Measurements from ENCODE around the gene GPSM1. TPM values are rescaled to one million over a fixed set of nuclear protein-coding genes. Genes with fewer than 3 reads are reported as not detected.

The GPSM1 gene
- total and polyA plus RNA-seq, 11 donors: 24.1 to 80.2 (median 31.7) TPM

DNA sequence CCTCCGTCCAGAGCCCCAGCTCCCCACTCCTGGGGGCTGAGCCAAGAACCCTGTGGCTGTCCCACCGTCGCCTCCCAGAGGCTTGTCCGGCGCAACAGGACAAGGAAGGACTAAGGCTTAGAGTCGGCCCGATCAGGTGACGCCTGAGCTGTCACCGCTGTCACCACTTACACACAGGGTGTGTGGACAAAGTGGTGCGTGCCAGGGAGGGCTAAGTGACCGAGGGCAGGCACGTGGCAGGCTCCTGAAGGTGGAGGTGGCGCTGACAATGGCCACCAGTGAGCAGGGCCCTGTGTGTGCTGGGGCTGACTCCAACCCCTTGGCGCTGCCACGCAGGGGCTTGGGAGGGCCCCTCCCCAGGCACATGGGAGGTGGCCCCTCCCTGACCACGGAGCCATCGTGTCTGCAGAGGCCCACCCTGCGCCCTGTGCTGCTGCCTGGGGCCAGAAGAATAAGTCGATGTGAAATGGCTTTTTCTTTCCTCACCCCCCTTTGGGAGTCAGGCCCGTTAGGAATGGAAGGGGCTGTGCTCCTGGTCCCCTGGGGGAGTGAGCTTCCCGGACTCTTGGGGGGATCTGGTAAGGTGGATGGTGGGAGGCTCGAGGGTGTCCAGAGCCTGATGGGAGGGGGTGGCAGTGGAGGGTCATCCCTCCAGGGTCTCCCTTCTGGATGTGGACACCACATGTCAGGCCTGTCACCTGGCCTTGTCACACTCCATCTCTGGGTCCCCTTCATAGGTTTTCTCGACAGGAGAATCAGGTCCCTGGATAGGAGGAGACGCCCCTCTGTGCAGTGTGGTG is 2.6 kb upstream of the GPSM1 start:
- H3K4me1 ChIP-seq: peaks cover 5 to 51% (median 28%) of the 10 kb centered on the region in 12 donors

DNA sequence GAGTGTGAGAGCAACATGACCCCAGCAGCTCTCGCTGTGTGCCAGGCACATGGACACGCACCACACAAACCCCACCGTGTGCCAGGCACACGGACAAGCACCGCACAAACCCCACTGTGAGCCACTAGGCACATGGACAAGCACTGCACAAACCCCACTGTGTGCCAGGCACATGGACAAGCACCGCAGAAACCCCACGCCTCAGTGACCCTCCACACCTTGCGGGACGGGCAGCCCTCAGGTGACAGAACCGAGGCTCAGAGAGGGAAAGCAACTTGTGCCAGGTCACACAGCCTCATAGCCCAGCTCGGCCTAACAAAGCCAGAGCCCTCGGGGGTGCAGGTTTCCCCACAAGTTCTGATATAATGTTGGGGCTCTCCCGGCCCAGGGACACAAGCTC is 2.0 kb upstream of the GPSM1 start:
- peaks cover 0 to 8% (median 0%) of the 10 kb centered on the region in 12 donors for H3K9me3 ChIP-seq
- ATAC-seq (no peak), DNase-seq (peak in 1 of 5 donors; percentile 35)
- TF ChIP-seq POLR2A (IDR thresholded peaks at IDR 0.05): no peak
- TF ChIP-seq, protein P1, sequence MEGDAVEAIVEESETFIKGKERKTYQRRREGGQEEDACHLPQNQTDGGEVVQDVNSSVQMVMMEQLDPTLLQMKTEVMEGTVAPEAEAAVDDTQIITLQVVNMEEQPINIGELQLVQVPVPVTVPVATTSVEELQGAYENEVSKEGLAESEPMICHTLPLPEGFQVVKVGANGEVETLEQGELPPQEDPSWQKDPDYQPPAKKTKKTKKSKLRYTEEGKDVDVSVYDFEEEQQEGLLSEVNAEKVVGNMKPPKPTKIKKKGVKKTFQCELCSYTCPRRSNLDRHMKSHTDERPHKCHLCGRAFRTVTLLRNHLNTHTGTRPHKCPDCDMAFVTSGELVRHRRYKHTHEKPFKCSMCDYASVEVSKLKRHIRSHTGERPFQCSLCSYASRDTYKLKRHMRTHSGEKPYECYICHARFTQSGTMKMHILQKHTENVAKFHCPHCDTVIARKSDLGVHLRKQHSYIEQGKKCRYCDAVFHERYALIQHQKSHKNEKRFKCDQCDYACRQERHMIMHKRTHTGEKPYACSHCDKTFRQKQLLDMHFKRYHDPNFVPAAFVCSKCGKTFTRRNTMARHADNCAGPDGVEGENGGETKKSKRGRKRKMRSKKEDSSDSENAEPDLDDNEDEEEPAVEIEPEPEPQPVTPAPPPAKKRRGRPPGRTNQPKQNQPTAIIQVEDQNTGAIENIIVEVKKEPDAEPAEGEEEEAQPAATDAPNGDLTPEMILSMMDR (IDR thresholded peaks at IDR 0.05): no peak
- no peaks in the 10 kb centered on the region for H3K36me3 ChIP-seq
- H3K4me3 ChIP-seq: no peak overlapping the region
- no peaks in the 10 kb centered on the region for H3K27me3 ChIP-seq
- intact Hi-C loops (cut with DNase I): no loop called here
- H3K4me1 ChIP-seq: peaks cover 5 to 57% (median 28%) of the 10 kb centered on the region in 12 donors
- peak overlapping the region in 3 of 12 donors; percentile 67 to 84 (median 79) for H3K27ac ChIP-seq
- 88 to 93% (median 92%) methylated on average over 9 to 13 of the region's 13 CpGs for WGBS, 4 donors

More for the DNA sequence above, 2.6 kb upstream of the GPSM1 start:
- WGBS, 4 donors: 37 to 49% (median 44%) methylated on average over 11 to 24 of the region's 24 CpGs
- TF ChIP-seq, protein P1 (IDR thresholded peaks at IDR 0.05): peak in 1 of 12 donors; percentile 30
- no peak for TF ChIP-seq POLR2A (IDR thresholded peaks at IDR 0.05)
- intact Hi-C loops (cut with DNase I): no loop called here
- peak overlapping the region in 8 of 12 donors; percentile 35 to 79 (median 56) for H3K27ac ChIP-seq
- peak in 4 of 5 donors; percentile 67 to 89 (median 84) for DNase-seq
- peaks cover 0 to 8% (median 0%) of the 10 kb centered on the region in 12 donors for H3K9me3 ChIP-seq
- ATAC-seq: peak; percentile 36 to 83 (median 78)
- H3K36me3 ChIP-seq: no peaks in the 10 kb centered on the region
- no peak overlapping the region for H3K4me3 ChIP-seq
- H3K27me3 ChIP-seq: no peaks in the 10 kb centered on the region

DNA sequence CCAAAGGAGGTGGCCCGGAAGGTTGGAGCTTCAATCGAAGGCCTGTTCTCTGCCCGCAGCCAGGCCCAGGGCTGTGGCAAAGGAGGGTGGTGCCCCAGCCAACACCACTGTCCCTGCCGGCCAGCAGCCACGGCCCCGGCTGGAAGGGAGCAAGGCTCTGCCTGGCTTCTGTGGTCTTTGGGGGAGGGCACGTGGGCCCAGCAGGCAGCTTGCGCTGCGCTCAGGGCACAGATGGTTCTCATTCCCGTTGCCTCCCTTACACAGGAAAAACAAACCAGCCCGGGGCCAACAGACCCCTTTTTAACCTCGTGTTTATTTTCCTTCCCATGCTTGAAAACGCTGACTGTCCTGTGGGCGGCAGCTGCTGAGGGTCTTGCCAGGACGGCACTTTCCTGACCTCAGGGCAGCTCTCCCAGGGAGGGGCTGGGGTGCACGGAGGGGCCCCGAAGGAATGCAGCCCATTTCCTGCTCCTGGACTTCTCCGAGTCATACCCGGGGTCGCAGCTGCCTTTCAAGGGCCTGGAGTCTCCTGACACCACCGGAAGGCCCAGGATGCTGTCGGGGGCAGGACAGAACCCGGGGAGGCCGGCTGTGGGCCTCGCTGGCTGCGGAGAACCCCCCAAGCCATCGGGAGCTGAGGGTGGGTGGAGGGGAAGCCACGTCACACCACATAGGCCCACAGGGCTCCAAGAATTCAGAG is 1.1 kb upstream of the GPSM1 start:
- Histone ChIP-seq H3K4me1 (peaks cover 5 to 62% (median 28%) of the 10 kb centered on the region in 12 donors), H3K4me3 (peak overlapping the region in 3 of 12 donors; percentile 65 to 81 (median 76)), H3K9me3 (peaks cover 0 to 5% (median 0%) of the 10 kb centered on the region in 12 donors), H3K27me3 (no peaks in the 10 kb centered on the region), H3K36me3 (no peaks in the 10 kb centered on the region), H3K27ac (peak overlapping the region in 11 of 12 donors; percentile 31 to 84 (median 72))
- TF ChIP-seq, protein P1 (IDR thresholded peaks at IDR 0.05): no peak
- TF ChIP-seq POLR2A (IDR thresholded peaks at IDR 0.05): no peak
- intact Hi-C loops (cut with DNase I): no loop called here
- peak in 2 of 5 donors; percentile 29 to 64 for DNase-seq
- no peak for ATAC-seq
- WGBS, 4 donors: 47 to 56% (median 53%) methylated on average over 24 to 28 of the region's 28 CpGs
